Prostate gland (tissue), 2 donors: ENCODE results near the gene ARID3C.

Source experiments
- CTCF ChIP-seq, 4 experiments: fragments of 200-600 bp in 2 of 4; fragments of 450-650 bp in 2 of 4; sonication (generic) in 2 of 4; IDR thresholded peaks; 1 replicate in 3 of 4; 2 replicates in 1 of 4; pipeline ENCODE4 v1.5.1; 2016 to 2019; ENCODE audit warnings: antibody characterized with exemption in 4 of 4, mild to moderate bottlenecking in 2 of 4, moderate library complexity in 2 of 4
- POLR2A ChIP-seq: fragments of 450-650 bp; IDR thresholded peaks from one replicate; pipeline ENCODE4 v1.6.1; 2016; ENCODE audit warnings: antibody characterized with exemption, mild to moderate bottlenecking
- POLR2AphosphoS5 ChIP-seq: sonication (generic); formaldehyde crosslinking; IDR thresholded peaks from one replicate; pipeline ENCODE4 v1.6.1; 2017; ENCODE audit warnings: antibody characterized with exemption

- TF ChIP-seq POLR2A (no peak), CTCF (IDR thresholded peaks at IDR 0.05) (no peak), POLR2AphosphoS5 (no peak)
Observed at GRCh38 chr9:34615132-34615531, 13.7 kb downstream of the ARID3C start.
